Neuronal stem cell (in vitro differentiated cells): ENCODE measurements around the gene KIRREL2.

Source experiments
- DNase-seq: peaks from one replicate; pipeline ENCODE4 v3.0.0-alpha.2; 2013; ENCODE audit warnings: low spot score
- H2AFZ ChIP-seq: one replicate; pipeline ENCODE4 v1.6.1; 2013; ENCODE audit warnings: mild to moderate bottlenecking, low read length, inconsistent platforms
- H2AK5ac ChIP-seq: 2 replicates; pipeline ENCODE4 v1.6.1; 2013; ENCODE audit warnings: low read depth, mild to moderate bottlenecking, inconsistent platforms, low read length, moderate library complexity, mixed read lengths
- H2BK120ac ChIP-seq: 2 replicates; pipeline ENCODE4 v1.6.1; 2013; ENCODE audit warnings: low read depth, mild to moderate bottlenecking, inconsistent platforms, low read length, moderate library complexity, mixed read lengths
- H2BK12ac ChIP-seq: one replicate; pipeline ENCODE4 v1.6.1; 2013; ENCODE audit warnings: low read length, inconsistent platforms
- H2BK15ac ChIP-seq: 2 replicates; pipeline ENCODE4 v1.6.1; 2013; ENCODE audit warnings: mild to moderate bottlenecking, low read length, inconsistent platforms, mixed read lengths
- H2BK5ac ChIP-seq: one replicate; pipeline ENCODE4 v1.6.1; 2013; ENCODE audit warnings: inconsistent platforms, mild to moderate bottlenecking, low read length, moderate library complexity
- H3K14ac ChIP-seq: one replicate; pipeline ENCODE4 v1.6.1; 2013; ENCODE audit warnings: low read length, inconsistent platforms
- H3K18ac ChIP-seq: 2 replicates; pipeline ENCODE4 v1.6.1; 2013; ENCODE audit warnings: low read length, inconsistent platforms
- H3K23ac ChIP-seq: 2 replicates; pipeline ENCODE4 v1.6.1; 2013; ENCODE audit warnings: low read depth, mild to moderate bottlenecking, mixed read lengths, low read length, inconsistent platforms; ENCODE audit not compliant: poor library complexity
- H3K27ac ChIP-seq: replicated peaks from 3 replicates; pipeline ENCODE4 v1.5.1; 2013; ENCODE audit warnings: low read length, inconsistent platforms
- H3K27me3 ChIP-seq, 3 experiments: 2 replicates each; pipeline ENCODE4 v1.6.1; 2013; ENCODE audit warnings: low read length in 3 of 3, mild to moderate bottlenecking in 2 of 3, inconsistent platforms in 1 of 3, low read depth in 1 of 3, mixed read lengths in 1 of 3, moderate library complexity in 1 of 3; ENCODE audit not compliant: control insufficient read depth in 3 of 3, insufficient read depth in 3 of 3
- H3K36me3 ChIP-seq, 2 donors: replicated peaks in 1 of 2; 2 replicates each; pipeline ENCODE4 v1.6.1; 2013; ENCODE audit warnings: low read length in 2 of 2; ENCODE audit not compliant: control insufficient read depth in 2 of 2, insufficient read depth in 2 of 2
- H3K4ac ChIP-seq: 2 replicates; pipeline ENCODE4 v1.6.1; 2013; ENCODE audit warnings: inconsistent platforms, mild to moderate bottlenecking, low read length, moderate library complexity
- H3K4me1 ChIP-seq, 2 donors: 1 replicate in 1 of 2; 2 replicates in 1 of 2; pipeline ENCODE4 v1.6.1; 2013; ENCODE audit warnings: low read length in 2 of 2, low read depth in 1 of 2; ENCODE audit not compliant: control insufficient read depth in 2 of 2, insufficient read depth in 1 of 2
- H3K4me2 ChIP-seq: one replicate; pipeline ENCODE4 v1.6.1; 2013; ENCODE audit warnings: mild to moderate bottlenecking, low read length, inconsistent platforms; ENCODE audit not compliant: insufficient read depth, poor library complexity, severe bottlenecking
- H3K4me3 ChIP-seq, 2 donors: 2 replicates each; pipeline ENCODE4 v1.5.1; 2013; ENCODE audit warnings: low read length in 2 of 2, mild to moderate bottlenecking in 2 of 2, inconsistent platforms in 1 of 2, moderate library complexity in 1 of 2
- H3K79me1 ChIP-seq: one replicate; pipeline ENCODE4 v1.6.1; 2013; ENCODE audit warnings: low read depth, mild to moderate bottlenecking, inconsistent platforms, low read length, moderate library complexity
- H3K9ac ChIP-seq: one replicate; pipeline ENCODE4 v1.6.1; 2013; ENCODE audit warnings: mild to moderate bottlenecking, low read depth, low read length, inconsistent platforms; ENCODE audit not compliant: poor library complexity
- H3K9me3 ChIP-seq, 2 donors: replicated peaks in 1 of 2; 2 replicates each; pipeline versions ENCODE3 to v1.6.1; 2013; ENCODE audit warnings: low read length in 2 of 2, mild to moderate bottlenecking in 2 of 2, inconsistent platforms in 1 of 2, low read depth in 1 of 2, mixed read lengths in 1 of 2, moderate library complexity in 1 of 2; ENCODE audit not compliant: control insufficient read depth in 2 of 2, insufficient read depth in 1 of 2
- H4K8ac ChIP-seq: one replicate; pipeline ENCODE4 v1.6.1; 2013; ENCODE audit warnings: low read depth, mild to moderate bottlenecking, inconsistent platforms, low read length, moderate library complexity
- H4K91ac ChIP-seq: one replicate; pipeline ENCODE4 v1.6.1; 2013; ENCODE audit warnings: low read length, low read depth, mild to moderate bottlenecking, inconsistent platforms; ENCODE audit not compliant: poor library complexity
- WGBS, 2 donors: extraction: QIAGEN DNeasy Blood & Tissue Kit; methylation state at CpG; one replicate each; pipeline ENCODE4 v1.1.7; 2013; ENCODE audit warnings: missing lambda C conversion rate in 2 of 2, mixed read lengths in 1 of 2; ENCODE audit not compliant: insufficient read length in 2 of 2, insufficient replicate concordance in 1 of 2; ENCODE audit errors: extremely low coverage in 2 of 2; 5-methylcytosine and 5-hydroxymethylcytosine counted together

KIRREL2 gene

DNA sequence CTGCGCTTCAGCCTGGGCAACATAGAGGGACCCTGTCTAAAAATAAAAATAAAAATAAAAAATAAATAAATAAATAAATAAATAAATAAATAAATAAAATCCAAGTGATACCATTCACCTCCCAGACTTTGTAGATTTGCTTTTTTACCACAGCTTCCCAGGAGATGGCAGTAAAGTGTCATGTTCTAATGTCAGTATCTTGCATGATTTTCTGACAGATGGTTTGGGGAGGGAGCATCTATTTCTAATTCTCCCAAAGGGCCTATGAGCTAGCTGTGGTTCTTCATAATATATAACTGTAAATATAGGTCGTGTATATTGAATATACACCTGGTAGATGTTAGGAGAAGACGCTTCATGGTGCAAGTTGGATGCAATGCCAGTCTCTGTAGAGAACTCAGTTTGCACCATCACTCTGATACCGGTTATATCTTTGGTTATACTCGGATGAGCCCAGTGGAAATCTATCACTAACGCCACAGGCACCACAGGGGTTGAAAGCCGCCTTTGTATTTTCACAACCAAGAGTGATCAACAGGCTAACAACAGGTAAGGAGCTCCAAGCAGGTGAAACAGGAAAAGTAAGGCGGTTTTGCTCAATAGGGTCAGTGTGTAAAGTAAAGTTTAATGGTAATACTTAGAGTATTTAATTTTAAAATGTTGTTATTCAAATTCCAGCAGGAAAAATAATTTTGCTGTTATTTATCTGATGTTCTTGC, 25.6 kb downstream of the KIRREL2 start:
- Histone ChIP-seq H2AFZ (no peak overlapping the region), H3K79me1 (no peaks in the 10 kb centered on the region), H2BK5ac (no peak overlapping the region), H3K18ac (no peak overlapping the region), H3K27ac (no peak overlapping the region), H4K91ac (no peak overlapping the region), H3K27me3 (no peaks in the 10 kb centered on the region), H3K4ac (no peak overlapping the region), H3K4me3 (no peak overlapping the region), H2BK15ac (no peak overlapping the region), H3K36me3 (peaks cover 13 to 20% of the 10 kb centered on the region in 2 donors), H2AK5ac (no peak overlapping the region), H3K4me1 (no peaks in the 10 kb centered on the region), H3K14ac (no peak overlapping the region), H3K9ac (no peak overlapping the region), H2BK12ac (no peak overlapping the region), H3K9me3 (no peaks in the 10 kb centered on the region), H3K4me2 (no peak overlapping the region), H4K8ac (no peak overlapping the region), H2BK120ac (no peak overlapping the region), H3K23ac (no peak overlapping the region)
- no CpG with 5 or more reads among the region's 8 CpGs for WGBS, 2 donors
- DNase-seq, result no peak

- Histone ChIP-seq H3K4me2 (no peak overlapping the region), H3K14ac (no peak overlapping the region), H3K4me1 (no peaks in the 10 kb centered on the region), H2AK5ac (no peak overlapping the region), H3K23ac (no peak overlapping the region), H3K79me1 (no peaks in the 10 kb centered on the region), H3K4me3 (no peak overlapping the region), H3K18ac (no peak overlapping the region), H2BK15ac (no peak overlapping the region), H3K36me3 (peaks cover 8 to 11% of the 10 kb centered on the region in 2 donors), H3K4ac (no peak overlapping the region), H4K91ac (no peak overlapping the region), H2BK120ac (no peak overlapping the region), H2BK12ac (no peak overlapping the region), H4K8ac (no peak overlapping the region), H3K27me3 (no peaks in the 10 kb centered on the region), H3K9ac (no peak overlapping the region), H3K27ac (no peak overlapping the region), H2BK5ac (no peak overlapping the region), H3K9me3 (no peaks in the 10 kb centered on the region), H2AFZ (no peak overlapping the region)
- no peak for DNase-seq
- WGBS, 2 donors, result no CpG with 5 or more reads among the region's 2 CpGs
Measured at GRCh38 chr19:35883882-35884281, 27.2 kb downstream of the KIRREL2 start.

DNA sequence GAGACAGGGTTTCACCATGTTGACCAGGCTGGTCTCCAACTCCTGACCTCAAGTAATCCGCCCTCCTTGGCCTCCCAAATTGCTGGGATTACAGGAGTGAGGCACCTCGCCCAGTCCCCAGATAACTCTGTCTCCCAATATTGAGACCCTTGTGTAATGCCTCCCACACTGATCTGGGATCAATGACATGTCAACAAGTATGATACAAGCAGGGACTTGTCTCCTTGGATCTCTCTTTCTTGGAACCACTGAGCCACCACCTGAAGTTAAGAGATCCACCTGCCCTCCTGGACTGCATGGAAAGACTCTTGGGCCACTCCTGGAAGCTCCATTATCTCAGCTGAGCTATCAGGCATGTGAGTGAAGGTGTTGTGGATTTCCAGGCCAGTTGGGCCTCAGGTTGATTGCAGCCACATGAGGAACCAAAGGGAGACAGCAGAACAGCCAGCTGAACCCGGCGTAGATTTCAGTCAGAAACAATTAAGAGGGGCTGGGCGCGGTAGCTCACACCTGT, 28.6 kb downstream of the KIRREL2 start:
- no peak overlapping the region for H2BK12ac ChIP-seq
- H3K14ac ChIP-seq, result no peak overlapping the region
- DNase-seq, result no peak
- H3K18ac ChIP-seq, result no peak overlapping the region
- no peaks in the 10 kb centered on the region for H3K27me3 ChIP-seq
- WGBS, 2 donors, result no CpG with 5 or more reads among the region's 6 CpGs
- H2AK5ac ChIP-seq, result no peak overlapping the region
- H3K4me2 ChIP-seq, result no peak overlapping the region
- no peak overlapping the region for H3K23ac ChIP-seq
- no peak overlapping the region for H3K4ac ChIP-seq
- no peaks in the 10 kb centered on the region for H3K4me1 ChIP-seq
- no peak overlapping the region for H3K27ac ChIP-seq
- H2BK5ac ChIP-seq, result no peak overlapping the region
- H3K9ac ChIP-seq, result no peak overlapping the region
- H3K9me3 ChIP-seq, result no peaks in the 10 kb centered on the region
- H3K79me1 ChIP-seq, result no peaks in the 10 kb centered on the region
- H3K36me3 ChIP-seq, result peaks cover 11 to 21% of the 10 kb centered on the region in 2 donors
- no peak overlapping the region for H2BK15ac ChIP-seq
- no peak overlapping the region for H2BK120ac ChIP-seq
- H3K4me3 ChIP-seq, result no peak overlapping the region
- H4K91ac ChIP-seq, result no peak overlapping the region
- no peak overlapping the region for H4K8ac ChIP-seq
- H2AFZ ChIP-seq, result no peak overlapping the region

- H3K36me3 ChIP-seq, result peaks cover 12 to 21% of the 10 kb centered on the region in 2 donors
- DNase-seq, result no peak
- 92% methylated on average over 1 of the region's 8 CpGs; no CpG with 5 or more reads in 1 of the 2 donors for WGBS, 2 donors
Measured at GRCh38 chr19:35885904-35886303, 29.2 kb downstream of the KIRREL2 start.

More at GRCh38 chr19:35885904-35886303, 29.2 kb downstream of the KIRREL2 start:
- no peak overlapping the region for H3K23ac ChIP-seq
- H3K4ac ChIP-seq, result no peak overlapping the region
- H3K18ac ChIP-seq, result no peak overlapping the region
- no peak overlapping the region for H3K4me2 ChIP-seq
- H4K91ac ChIP-seq, result no peak overlapping the region
- no peaks in the 10 kb centered on the region for H3K27me3 ChIP-seq
- no peak overlapping the region for H2BK120ac ChIP-seq
- H2BK15ac ChIP-seq, result no peak overlapping the region
- no peaks in the 10 kb centered on the region for H3K4me1 ChIP-seq
- H3K27ac ChIP-seq, result no peak overlapping the region
- H3K4me3 ChIP-seq, result no peak overlapping the region
- H2BK12ac ChIP-seq, result no peak overlapping the region
- no peak overlapping the region for H4K8ac ChIP-seq
- no peak overlapping the region for H3K9ac ChIP-seq
- H2BK5ac ChIP-seq, result no peak overlapping the region
- H3K79me1 ChIP-seq, result no peaks in the 10 kb centered on the region
- H2AFZ ChIP-seq, result no peak overlapping the region
- no peak overlapping the region for H3K14ac ChIP-seq
- no peaks in the 10 kb centered on the region for H3K9me3 ChIP-seq
- H2AK5ac ChIP-seq, result no peak overlapping the region
